ES-I3 (cell line): ENCODE data around the gene SLC30A7.

Experiments
- H3K36me3 ChIP-seq: 2 replicates; pipeline ENCODE4 v1.6.1; 2013; ENCODE audit warnings: mild to moderate bottlenecking, low read length, control low read depth, moderate library complexity; ENCODE audit not compliant: insufficient read depth
- H3K4me1 ChIP-seq: 2 replicates; pipeline ENCODE4 v1.6.1; 2013; ENCODE audit warnings: mild to moderate bottlenecking, control low read depth, low read length; ENCODE audit not compliant: insufficient read depth
- H3K9ac ChIP-seq: 2 replicates; pipeline ENCODE4 v1.6.1; 2013; ENCODE audit warnings: low read depth, mild to moderate bottlenecking, low read length, moderate library complexity
- H3K9me3 ChIP-seq: 2 replicates; pipeline ENCODE4 v1.6.1; 2013; ENCODE audit warnings: mild to moderate bottlenecking, low read length, moderate library complexity; ENCODE audit not compliant: control insufficient read depth, insufficient read depth

Gene SLC30A7

DNA sequence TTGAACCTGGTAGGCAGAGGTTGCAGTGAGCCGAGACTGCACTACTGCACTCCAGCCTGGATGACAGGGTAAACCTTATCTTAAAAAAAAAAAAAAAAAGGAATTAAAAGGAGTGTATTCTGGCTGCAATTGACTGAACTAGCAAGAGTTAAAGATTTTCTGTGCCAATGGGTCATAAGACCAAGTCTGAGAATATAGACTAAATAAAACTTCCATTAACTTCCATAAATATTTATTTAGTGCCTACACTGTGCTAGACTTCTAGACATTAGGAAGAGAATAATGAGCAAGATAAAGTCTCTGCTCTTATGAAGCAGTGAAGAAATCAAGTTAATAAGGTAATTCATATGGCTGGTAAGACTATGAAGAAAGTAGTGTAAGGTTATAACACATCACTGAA, 102.5 kb downstream of the SLC30A7 start:
- Histone ChIP-seq H3K9me3 (no peaks in the 10 kb centered on the region), H3K36me3 (peaks cover 5% of the 10 kb centered on the region; the same call in 1 of the 2 replicates), H3K4me1 (peaks cover 7% of the 10 kb centered on the region), H3K9ac (no peak overlapping the region)

DNA sequence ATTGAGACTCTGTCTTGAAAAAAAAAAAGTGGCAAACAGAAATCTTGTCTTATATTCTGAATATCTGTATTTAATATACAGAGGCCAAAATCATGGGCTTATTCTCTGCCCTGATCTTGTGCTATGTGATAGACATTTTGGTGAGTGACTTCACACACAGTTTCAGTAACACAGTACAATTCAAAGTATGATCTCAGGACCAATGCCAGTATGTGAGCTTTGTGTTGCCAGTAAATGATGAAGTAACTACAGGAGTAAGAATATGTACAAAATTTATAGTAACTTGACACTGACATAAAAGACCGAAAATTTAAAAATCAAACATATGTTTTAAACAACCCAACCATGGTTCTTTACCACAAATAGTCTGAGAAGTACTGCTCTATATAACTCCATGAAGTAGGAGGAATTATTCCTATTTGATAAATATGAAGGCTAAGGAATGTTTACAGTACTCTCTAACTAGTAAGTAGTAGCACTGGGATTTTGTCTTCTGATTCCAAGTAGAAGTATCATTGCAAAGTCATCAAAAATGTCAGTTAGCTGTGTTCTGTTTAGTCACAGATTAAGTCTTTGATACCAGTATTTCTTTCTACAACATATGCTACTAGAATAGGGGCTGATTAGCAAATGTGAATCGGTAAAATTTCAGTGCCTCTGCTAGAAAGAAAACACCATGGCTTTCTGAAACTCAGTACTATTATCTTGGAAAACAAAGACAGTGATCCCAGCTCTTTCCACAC, 104.4 kb downstream of the SLC30A7 start:
- Histone ChIP-seq H3K9me3 (no peaks in the 10 kb centered on the region), H3K36me3 (peaks cover 5% of the 10 kb centered on the region; the same call in 1 of the 2 replicates), H3K9ac (no peak overlapping the region), H3K4me1 (peaks cover 16% of the 10 kb centered on the region)

DNA sequence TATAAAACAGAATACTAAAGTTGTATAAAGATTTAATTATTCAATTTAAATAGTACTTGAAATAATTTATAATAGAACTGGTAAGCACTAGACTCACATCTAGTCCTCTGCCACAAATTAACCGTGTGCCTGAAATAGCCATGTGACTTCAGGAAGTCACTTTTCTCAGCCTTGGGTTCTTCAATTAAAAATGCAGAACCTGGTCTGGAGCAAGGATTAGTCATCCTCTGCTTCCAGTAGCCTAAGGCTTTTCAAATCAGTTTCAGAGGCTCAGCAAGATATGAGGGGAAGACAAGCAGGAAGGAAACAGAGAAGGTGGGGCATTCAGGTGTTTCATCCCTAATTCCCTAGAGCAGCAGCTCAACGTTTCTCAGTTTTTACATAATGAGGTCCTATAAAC, 106.7 kb downstream of the SLC30A7 start:
- Histone ChIP-seq H3K36me3 (peaks cover 5% of the 10 kb centered on the region; the same call in 1 of the 2 replicates), H3K4me1 (peaks cover 16% of the 10 kb centered on the region), H3K9me3 (no peaks in the 10 kb centered on the region), H3K9ac (no peak overlapping the region)

DNA sequence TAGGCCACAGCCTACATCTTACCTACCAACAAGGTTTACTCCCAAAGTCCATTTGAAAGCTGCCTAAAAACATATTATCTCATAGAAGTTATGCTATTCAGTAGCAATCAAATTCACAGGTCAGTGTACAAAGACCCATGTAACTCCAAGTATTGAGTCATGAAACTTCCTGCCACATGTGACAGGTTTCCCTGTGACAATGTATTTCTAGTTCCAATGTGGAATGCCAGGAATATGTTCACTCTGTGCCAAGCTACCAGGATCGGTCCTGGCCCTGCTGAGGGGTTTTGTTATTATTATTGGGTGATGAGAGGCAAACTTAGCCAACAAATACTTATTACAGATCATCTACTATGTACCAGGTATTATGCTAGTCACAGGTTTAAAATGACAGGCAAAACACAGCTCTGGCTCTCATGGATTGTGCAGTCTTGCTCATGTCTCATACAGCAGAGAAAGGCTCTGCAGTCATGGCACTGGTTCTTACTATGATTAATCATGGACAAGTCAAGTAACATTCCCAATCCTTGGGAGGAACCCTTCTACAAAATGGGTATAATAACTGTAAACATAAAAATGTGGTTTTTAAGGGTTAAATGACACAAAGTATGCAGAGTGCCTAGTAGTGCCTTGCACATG, 107.2 kb downstream of the SLC30A7 start:
- Histone ChIP-seq H3K4me1 (peaks cover 16% of the 10 kb centered on the region), H3K9ac (no peak overlapping the region), H3K9me3 (no peaks in the 10 kb centered on the region), H3K36me3 (peaks cover 5% of the 10 kb centered on the region; the same call in 1 of the 2 replicates)

DNA sequence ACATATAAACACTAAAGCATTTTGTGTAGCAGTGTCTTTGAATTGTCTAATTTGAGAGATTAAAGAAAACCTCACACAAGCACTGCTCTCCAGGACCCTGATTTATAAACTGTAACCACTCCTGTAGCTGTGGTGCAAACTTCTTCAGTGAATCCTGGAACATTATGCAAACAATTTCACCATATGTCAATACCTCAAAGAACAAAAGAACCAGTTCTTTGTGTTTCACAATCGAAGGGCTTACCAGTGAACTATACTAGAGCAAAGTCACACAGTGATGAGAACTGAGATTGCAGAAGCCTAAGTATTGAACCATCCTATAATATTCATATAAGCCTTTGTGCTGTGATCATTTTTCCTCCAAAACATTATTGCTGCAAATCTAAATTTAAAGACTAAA, 108.2 kb downstream of the SLC30A7 start:
- Histone ChIP-seq H3K9me3 (no peaks in the 10 kb centered on the region), H3K9ac (no peak overlapping the region), H3K36me3 (peaks cover 5% of the 10 kb centered on the region; the same call in 1 of the 2 replicates), H3K4me1 (peaks cover 16% of the 10 kb centered on the region)

DNA sequence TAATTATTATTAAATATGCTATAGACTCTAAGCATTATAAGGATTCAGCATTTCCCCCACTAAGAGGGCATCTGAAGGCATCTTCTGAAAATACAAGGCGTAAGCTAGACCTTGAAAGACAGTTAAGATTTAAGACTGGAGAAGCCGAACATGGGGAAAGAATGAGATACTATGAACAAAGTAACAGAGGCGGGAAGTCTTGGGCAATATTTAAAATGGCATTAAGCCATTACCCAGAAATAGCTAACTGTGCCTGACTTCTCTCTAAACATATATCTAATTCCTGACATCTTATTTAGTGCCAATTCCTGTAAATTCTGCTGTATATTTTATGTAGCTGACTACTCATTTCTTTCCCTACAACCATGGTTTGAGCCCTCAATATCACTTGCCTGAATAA, 108.8 kb downstream of the SLC30A7 start:
- peaks cover 5% of the 10 kb centered on the region; the same call in 1 of the 2 replicates for H3K36me3 ChIP-seq
- H3K9ac ChIP-seq: no peak overlapping the region
- H3K4me1 ChIP-seq: peaks cover 16% of the 10 kb centered on the region
- H3K9me3 ChIP-seq: no peaks in the 10 kb centered on the region

DNA sequence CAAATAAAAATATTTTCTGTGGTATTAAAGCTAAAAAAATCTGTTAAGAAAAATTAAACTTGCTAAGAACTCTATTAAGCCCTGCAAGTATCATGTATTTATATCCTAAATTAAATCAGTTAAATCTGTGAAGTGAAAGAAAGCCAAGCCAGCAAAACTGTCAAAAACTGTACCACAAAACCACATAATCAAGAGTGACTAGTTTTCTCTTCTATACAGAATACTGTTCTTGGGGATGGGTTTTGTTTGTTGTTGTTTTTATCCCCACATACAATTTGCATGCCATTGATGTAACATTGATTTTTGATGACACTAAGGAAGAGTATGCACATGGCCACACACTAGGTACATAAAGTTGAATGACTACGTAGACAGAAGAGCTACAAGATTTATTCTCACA, 109.3 kb downstream of the SLC30A7 start:
- Histone ChIP-seq H3K4me1 (peaks cover 16% of the 10 kb centered on the region), H3K9ac (no peak overlapping the region), H3K9me3 (no peaks in the 10 kb centered on the region), H3K36me3 (peaks cover 5% of the 10 kb centered on the region; the same call in 1 of the 2 replicates)

DNA sequence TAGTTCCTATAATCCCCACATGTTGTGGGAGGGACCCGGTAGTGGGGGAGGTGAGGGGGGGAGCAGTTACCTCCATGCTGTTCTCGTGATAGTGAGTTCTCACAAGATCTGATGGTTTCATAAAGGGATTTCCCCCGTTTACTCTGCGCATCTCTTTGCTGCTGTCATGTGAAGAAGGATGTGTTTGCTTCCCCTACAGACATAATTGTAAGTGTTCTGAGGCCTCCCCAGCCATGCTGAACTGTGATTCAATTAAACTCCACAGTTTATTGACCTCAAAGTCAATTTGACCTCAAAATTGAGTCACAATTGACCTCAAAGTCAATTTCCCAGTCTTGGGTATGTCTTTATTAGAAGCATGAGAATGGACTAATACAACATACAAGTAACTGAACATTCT, 110.0 kb downstream of the SLC30A7 start:
- H3K4me1 ChIP-seq: peaks cover 16% of the 10 kb centered on the region
- no peaks in the 10 kb centered on the region for H3K9me3 ChIP-seq
- H3K9ac ChIP-seq: no peak overlapping the region
- 0 out of 2 replicates have a peak, but pooled peaks cover 1% of the 10 kb centered on the region for H3K36me3 ChIP-seq

DNA sequence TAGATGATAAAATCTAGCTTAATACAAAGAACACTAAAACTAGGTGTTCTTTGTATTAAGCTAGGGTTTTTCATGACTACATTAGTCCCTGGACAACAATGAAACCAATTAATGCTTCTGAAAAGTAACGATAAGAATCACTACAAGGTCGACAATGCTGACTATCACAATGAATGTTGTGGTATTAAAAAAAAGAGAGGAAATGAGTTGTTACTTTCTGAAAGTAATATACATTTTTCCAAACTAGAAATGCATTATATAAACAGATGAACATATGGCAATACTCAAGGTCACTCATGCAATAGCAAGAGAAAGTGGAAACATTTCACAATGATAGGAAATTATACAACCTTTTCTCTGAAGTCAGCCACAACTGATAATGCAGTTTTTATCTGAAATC, 110.7 kb downstream of the SLC30A7 start:
- Histone ChIP-seq H3K9me3 (no peaks in the 10 kb centered on the region), H3K36me3 (no peaks in the 10 kb centered on the region), H3K9ac (no peak overlapping the region), H3K4me1 (peaks cover 16% of the 10 kb centered on the region)

DNA sequence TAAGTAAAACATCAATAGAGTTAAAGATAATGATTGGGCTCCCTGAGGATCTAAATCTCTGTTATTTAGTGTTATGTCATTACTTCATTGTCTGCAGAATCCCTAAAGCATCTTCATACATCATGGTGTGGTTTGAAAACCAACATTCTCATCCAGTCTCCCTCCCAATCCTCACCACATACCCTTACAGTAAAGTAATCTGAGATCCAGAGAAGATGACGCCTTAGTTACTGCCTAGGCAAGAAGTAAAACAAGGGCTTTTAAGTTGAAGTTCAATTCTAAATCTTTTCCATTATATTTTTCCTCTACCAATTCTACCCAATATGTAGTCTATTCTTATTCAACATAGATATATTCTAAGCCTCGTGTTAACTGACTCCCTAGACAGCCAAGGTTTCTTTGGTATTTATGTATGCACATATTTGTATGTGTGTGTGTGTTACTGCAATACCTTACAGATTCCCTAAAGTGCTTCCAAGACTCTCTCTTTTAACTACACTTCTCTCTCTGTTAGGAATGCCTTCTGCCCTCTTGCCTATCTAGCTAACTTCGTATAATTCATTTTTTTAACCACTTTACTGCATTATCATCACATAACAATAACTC, 112.4 kb downstream of the SLC30A7 start:
- H3K4me1 ChIP-seq: peaks cover 9% of the 10 kb centered on the region; the same call in 1 of the 2 replicates
- H3K36me3 ChIP-seq: peaks cover 2% of the 10 kb centered on the region; the same call in 1 of the 2 replicates
- no peaks in the 10 kb centered on the region for H3K9me3 ChIP-seq
- no peak overlapping the region for H3K9ac ChIP-seq

DNA sequence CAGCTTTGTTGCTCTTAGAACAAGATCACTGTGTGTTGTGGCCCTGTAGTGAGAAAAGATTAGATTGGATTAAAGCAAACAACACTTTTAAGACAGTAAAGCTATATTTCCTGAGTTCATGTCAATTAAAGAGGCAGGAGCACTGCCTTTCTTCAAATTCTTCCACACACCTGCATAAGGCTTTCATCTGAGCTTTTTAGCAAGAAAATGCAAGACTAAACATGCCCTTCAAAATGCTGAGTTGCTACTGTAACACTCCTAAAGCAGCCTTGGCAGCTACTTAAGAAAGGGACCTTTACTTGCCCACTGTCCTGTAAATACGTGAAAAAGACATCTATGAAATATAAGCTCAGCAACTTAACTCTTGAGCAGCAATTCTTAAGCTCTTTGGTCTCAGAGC, 117.9 kb downstream of the SLC30A7 start:
- H3K9me3 ChIP-seq: no peaks in the 10 kb centered on the region
- no peaks in the 10 kb centered on the region; the same call in 1 of the 2 replicates for H3K4me1 ChIP-seq
- no peak overlapping the region for H3K9ac ChIP-seq
- peaks cover 2% of the 10 kb centered on the region; the same call in 1 of the 2 replicates for H3K36me3 ChIP-seq

DNA sequence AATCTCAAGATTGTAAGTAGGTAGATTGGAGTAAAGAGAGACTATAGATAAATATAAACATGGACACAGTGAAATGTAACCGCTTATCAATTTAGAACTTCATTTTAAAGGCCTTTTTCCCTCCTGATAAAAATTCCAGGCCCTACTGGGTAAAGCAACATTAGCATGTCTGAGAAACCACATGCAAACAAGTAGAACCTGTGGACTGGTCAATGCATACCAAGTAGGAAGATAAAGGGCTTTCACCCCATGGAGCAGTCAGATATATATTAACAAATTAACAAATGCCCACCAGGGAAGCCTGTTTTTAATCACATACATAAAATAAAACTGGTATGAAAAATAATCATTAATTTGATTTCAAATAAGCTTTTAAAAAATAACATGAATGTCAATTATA, 121.6 kb downstream of the SLC30A7 start:
- Histone ChIP-seq H3K9ac (no peak overlapping the region), H3K4me1 (no peaks in the 10 kb centered on the region; the same call in 1 of the 2 replicates), H3K36me3 (no peaks in the 10 kb centered on the region), H3K9me3 (no peaks in the 10 kb centered on the region)

DNA sequence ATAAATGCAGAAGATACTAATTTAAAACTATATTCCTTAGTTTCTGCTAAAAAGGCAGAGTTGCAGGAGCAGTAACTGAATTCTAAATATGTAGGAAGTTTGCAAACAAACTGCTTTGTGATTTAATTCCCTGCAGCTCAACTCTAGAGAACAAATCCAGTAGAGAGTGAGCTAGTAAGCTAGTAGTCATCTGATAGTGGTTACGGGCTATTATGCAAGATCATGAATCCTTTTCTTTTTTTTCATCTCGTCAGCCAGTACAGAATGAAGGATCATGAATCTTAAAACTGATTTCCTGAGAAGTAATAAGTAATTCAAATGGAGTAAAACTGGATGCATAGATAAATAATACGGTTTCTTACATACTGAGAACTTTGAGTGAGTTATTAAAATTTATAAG, 126.4 kb downstream of the SLC30A7 start:
- no peaks in the 10 kb centered on the region for H3K9me3 ChIP-seq
- no peaks in the 10 kb centered on the region; the same call in 1 of the 2 replicates for H3K36me3 ChIP-seq
- no peak overlapping the region for H3K9ac ChIP-seq
- no peaks in the 10 kb centered on the region; the same call in 1 of the 2 replicates for H3K4me1 ChIP-seq

DNA sequence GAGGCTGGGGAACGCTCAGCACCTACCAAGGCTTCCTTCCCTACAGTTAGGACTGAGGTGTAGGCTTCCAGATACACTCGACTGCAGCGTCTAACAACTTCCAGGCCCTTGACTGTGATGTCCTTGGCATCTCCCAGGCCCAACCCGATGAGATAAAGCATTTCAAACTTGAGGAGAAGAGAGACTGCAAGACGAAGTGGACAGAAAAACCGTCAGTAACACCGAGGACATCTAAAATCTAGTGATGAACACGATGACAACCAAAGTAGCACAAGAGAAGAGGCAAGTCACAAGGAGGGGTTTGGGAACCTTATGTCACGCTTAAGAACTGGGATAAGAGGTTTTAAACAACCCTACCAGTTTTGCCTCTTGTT, 129.4 kb downstream of the SLC30A7 start:
- Histone ChIP-seq H3K9me3 (no peaks in the 10 kb centered on the region), H3K9ac (peak overlapping the region; percentile 87), H3K36me3 (no peaks in the 10 kb centered on the region; the same call in 1 of the 2 replicates), H3K4me1 (no peaks in the 10 kb centered on the region)
